ENCODE results near the gene NALCN. TPM values are rescaled to one million over a fixed set of nuclear protein-coding genes. Genes with fewer than 3 reads are reported as not detected.

The NALCN gene
- total RNA-seq, 4 donors from 2014 or later: 0.62 to 0.87 TPM; not detected in 2

- no peaks in the 10 kb centered on the region for H3K4me1 ChIP-seq
- DNase-seq (no peak), ATAC-seq (no peak)
- peaks cover 0 to 11% (median 0%) of the 10 kb centered on the region in 3 donors for H3K27me3 ChIP-seq
- intact Hi-C loops (cut with DNase I; ENCODE audit: low total_unique reads) (no loop called here), in situ Hi-C loops (cut with MboI; ENCODE audit: low sequenced_read_pairs in 4 of 4) (no loop called here)
- H3K36me3 ChIP-seq: no peaks in the 10 kb centered on the region
- H3K9me3 ChIP-seq: no peaks in the 10 kb centered on the region
- H3K4me3 ChIP-seq: no peak overlapping the region
- no peak for TF ChIP-seq POLR2A (IDR thresholded peaks at IDR 0.05)
- no peak overlapping the region for H3K27ac ChIP-seq
Measured at GRCh38 chr13:101412076-101412475, 4.2 kb downstream of the NALCN start.

- DNase-seq: no peak
- no peaks in the 10 kb centered on the region for H3K36me3 ChIP-seq
- H3K4me1 ChIP-seq: no peaks in the 10 kb centered on the region
- in situ Hi-C loops (cut with MboI; ENCODE audit: low sequenced_read_pairs in 4 of 4): no loop called here
- no peaks in the 10 kb centered on the region for H3K9me3 ChIP-seq
- no peak for ATAC-seq
- no peak overlapping the region for H3K4me3 ChIP-seq
- no peaks in the 10 kb centered on the region for H3K27me3 ChIP-seq
- TF ChIP-seq POLR2A (IDR thresholded peaks at IDR 0.05): no peak
- TF ChIP-seq CTCF (IDR thresholded peaks at IDR 0.05 in 4 of 5, conservative IDR thresholded peaks at IDR 0.05 in 1 of 5): no peak
- intact Hi-C loops (cut with DNase I; ENCODE audit: low total_unique reads): no loop called here
- H3K27ac ChIP-seq: no peak overlapping the region
Measured at GRCh38 chr13:101408992-101409656, 7.2 kb downstream of the NALCN start.

- Histone ChIP-seq H3K36me3 (no peaks in the 10 kb centered on the region), H3K4me3 (no peak overlapping the region), H3K27me3 (no peaks in the 10 kb centered on the region), H3K9me3 (no peaks in the 10 kb centered on the region), H3K4me1 (no peaks in the 10 kb centered on the region), H3K27ac (no peak overlapping the region)
- in situ Hi-C loops (cut with MboI; ENCODE audit: low sequenced_read_pairs in 4 of 4) (no loop called here), intact Hi-C loops (cut with DNase I; ENCODE audit: low total_unique reads) (no loop called here)
- DNase-seq (no peak), ATAC-seq (no peak)
- TF ChIP-seq CTCF (IDR thresholded peaks at IDR 0.05 in 4 of 5, conservative IDR thresholded peaks at IDR 0.05 in 1 of 5) (no peak), POLR2A (IDR thresholded peaks at IDR 0.05) (no peak)
Measured at GRCh38 chr13:101408154-101408553, 8.2 kb downstream of the NALCN start.

- H3K27ac ChIP-seq: no peak overlapping the region
- H3K36me3 ChIP-seq: no peaks in the 10 kb centered on the region
- no peaks in the 10 kb centered on the region for H3K27me3 ChIP-seq
- no peaks in the 10 kb centered on the region for H3K9me3 ChIP-seq
- TF ChIP-seq CTCF (IDR thresholded peaks at IDR 0.05 in 4 of 5, conservative IDR thresholded peaks at IDR 0.05 in 1 of 5) (no peak), POLR2A (IDR thresholded peaks at IDR 0.05) (no peak)
- no peak for ATAC-seq
- DNase-seq: no peak
- no peak overlapping the region for H3K4me3 ChIP-seq
- intact Hi-C loops (cut with DNase I; ENCODE audit: low total_unique reads) (no loop called here), in situ Hi-C loops (cut with MboI; ENCODE audit: low sequenced_read_pairs in 4 of 4) (no loop called here)
- H3K4me1 ChIP-seq: no peaks in the 10 kb centered on the region
Measured at GRCh38 chr13:101406791-101407190, 9.5 kb downstream of the NALCN start.

GRCh38 chr13:101401196-101401595 lies 15.1 kb downstream of the NALCN start:
- Histone ChIP-seq H3K27me3 (no peaks in the 10 kb centered on the region), H3K4me1 (no peaks in the 10 kb centered on the region), H3K27ac (no peak overlapping the region), H3K36me3 (no peaks in the 10 kb centered on the region), H3K9me3 (no peaks in the 10 kb centered on the region), H3K4me3 (no peak overlapping the region)
- intact Hi-C loops (cut with DNase I; ENCODE audit: low total_unique reads) (no loop called here), in situ Hi-C loops (cut with MboI; ENCODE audit: low sequenced_read_pairs in 4 of 4) (no loop called here)
- DNase-seq (no peak), ATAC-seq (no peak)
- TF ChIP-seq CTCF (IDR thresholded peaks at IDR 0.05 in 4 of 5, conservative IDR thresholded peaks at IDR 0.05 in 1 of 5) (no peak), POLR2A (IDR thresholded peaks at IDR 0.05) (no peak)

All from gastrocnemius medialis (tissue), 4 donors.